T-helper 9 cell (primary cell): ENCODE data around the gene NFE2L1.
"Not testable (repeated sequence)": the region's sequence is repeated elsewhere in the genome, so short reads cannot be mapped to it uniquely, and the experiment has no call there.

ENCODE experiments used
- DNase-seq: peaks from one replicate; pipeline ENCODE4 v3.0.0-alpha.2; 2020

NFE2L1 gene

GRCh38 chr17:48048384-48049126 lies 396 bp downstream of the NFE2L1 start:
- no peak for DNase-seq

GRCh38 chr17:48051283-48051682 lies 3.1 kb downstream of the NFE2L1 start:
- DNase-seq, result no peak

GRCh38 chr17:48051706-48052486 lies 3.7 kb downstream of the NFE2L1 start:
- DNase-seq, result no peak

- no peak for DNase-seq
Measured at GRCh38 chr17:48052956-48053757, 5.0 kb downstream of the NFE2L1 start.

GRCh38 chr17:48053758-48054237 lies 5.6 kb downstream of the NFE2L1 start:
- no peak for DNase-seq

- no peak for DNase-seq
Measured at GRCh38 chr17:48054238-48055185, 6.4 kb downstream of the NFE2L1 start.

GRCh38 chr17:48055531-48056245 lies 7.5 kb downstream of the NFE2L1 start:
- no peak for DNase-seq

- DNase-seq, result no peak
Measured at GRCh38 chr17:48056246-48056745, 8.1 kb downstream of the NFE2L1 start.

- no peak for DNase-seq
Measured at GRCh38 chr17:48056879-48057278, 8.7 kb downstream of the NFE2L1 start.

- DNase-seq, result no peak
Measured at GRCh38 chr17:48057626-48058025, 9.5 kb downstream of the NFE2L1 start.

GRCh38 chr17:48058393-48059124 lies 10.4 kb downstream of the NFE2L1 start:
- DNase-seq, result no peak

- DNase-seq, result no peak
Measured at GRCh38 chr17:48059125-48059668, 11.0 kb downstream of the NFE2L1 start.

- no peak for DNase-seq
Measured at GRCh38 chr17:48060249-48060648, 12.1 kb downstream of the NFE2L1 start.

GRCh38 chr17:48062273-48062672 lies 14.1 kb downstream of the NFE2L1 start:
- no peak for DNase-seq

- no peak for DNase-seq
Measured at GRCh38 chr17:48064638-48065037, 16.5 kb downstream of the NFE2L1 start.

GRCh38 chr17:48066192-48066591 lies 18.0 kb downstream of the NFE2L1 start:
- no peak for DNase-seq

GRCh38 chr17:48066656-48067055 lies 18.5 kb downstream of the NFE2L1 start:
- no peak for DNase-seq

GRCh38 chr17:48067245-48067644 lies 19.1 kb downstream of the NFE2L1 start:
- no peak for DNase-seq

- DNase-seq, result not testable (repeated sequence)
Measured at GRCh38 chr17:48067808-48068207, 19.6 kb downstream of the NFE2L1 start.

GRCh38 chr17:48068491-48068961 lies 20.4 kb downstream of the NFE2L1 start:
- DNase-seq, result no peak
